Endothelial cell of umbilical vein (primary cell): ENCODE results near the gene NEUROG1. TPM values are rescaled to one million over a fixed set of nuclear protein-coding genes. Genes with fewer than 3 reads are reported as not detected.

Experiments
- BruUV-seq: library from RNA; stranded (reverse); fragments of 400-500 nt; replicated peaks from 2 replicates; lab custom pipeline; 2021; lab: Mats Ljungman, UMichigan
- CTCF ChIA-PET: fragments of 300-600, 350-600 bp; sonication (Branson Sonifier 250); formaldehyde crosslinking; loops from one replicate; lab custom pipeline; 2021; ENCODE audit warnings: antibody characterized with exemption, inconsistent platforms; lab: Charles Lee
- POLR2A ChIA-PET: fragments of 300-600, 350-600 bp; sonication (Branson Sonifier 250); formaldehyde crosslinking; loops from one replicate; lab custom pipeline; 2021; ENCODE audit warnings: antibody characterized with exemption, inconsistent platforms; lab: Charles Lee
- DNase-seq: peaks from one replicate; pipeline ENCODE4 v3.0.0-alpha.2; 2011; ENCODE audit warnings: low read depth, low spot score
- FAIRE-seq: peaks from 2 replicates; lab custom pipeline; 2011; peaks lifted over from hg19 to GRCh38; lab: Jason Lieb, UNC
- H2AFZ ChIP-seq: 2 replicates; pipeline ENCODE4 v1.6.0; 2012; ENCODE audit warnings: low read depth, low read length, control low read depth, inconsistent platforms
- H3K27ac ChIP-seq: 2 replicates; pipeline ENCODE4 v1.5.1; 2011; ENCODE audit warnings: low read depth, mild to moderate bottlenecking, control low read depth, low read length, moderate library complexity; ENCODE audit not compliant: insufficient read depth
- H3K27me3 ChIP-seq, 2 experiments: 2 replicates each; pipeline versions ENCODE4 v1.6.0 to v1.6.1; 2011; ENCODE audit warnings: low read length in 2 of 2, mixed read lengths in 1 of 2; ENCODE audit not compliant: control insufficient read depth in 2 of 2, insufficient read depth in 2 of 2
- H3K36me3 ChIP-seq, 2 experiments: 2 replicates in 1 of 2; 3 replicates in 1 of 2; pipeline ENCODE4 v1.5.1; 2011; ENCODE audit warnings: low read length in 2 of 2, mild to moderate bottlenecking in 1 of 2, moderate library complexity in 1 of 2; ENCODE audit not compliant: control insufficient read depth in 2 of 2, insufficient read depth in 2 of 2; ENCODE audit errors: extremely low read depth in 1 of 2
- H3K4me1 ChIP-seq: 3 replicates; pipeline ENCODE4 v1.5.1; 2011; ENCODE audit warnings: mild to moderate bottlenecking, low read length; ENCODE audit not compliant: control insufficient read depth, insufficient read depth; ENCODE audit errors: extremely low read depth
- H3K4me2 ChIP-seq: 2 replicates; pipeline ENCODE4 v1.6.1; 2011; ENCODE audit warnings: low read length, control low read depth, mixed read lengths; ENCODE audit not compliant: insufficient read depth
- H3K4me3 ChIP-seq, 3 experiments: fragments of 200-600 bp in 1 of 3; sonication (generic), shearing (Covaris generic) in 1 of 3; replicated peaks in 1 of 3; 2 replicates each; pipeline ENCODE4 v1.5.1; 2011 to 2016; ENCODE audit warnings: control low read depth in 3 of 3, low read length in 3 of 3, mild to moderate bottlenecking in 2 of 3, inconsistent platforms in 1 of 3, low read depth in 1 of 3, moderate library complexity in 1 of 3; ENCODE audit not compliant: insufficient read depth in 1 of 3
- H3K79me2 ChIP-seq: 2 replicates; pipeline ENCODE4 v1.6.0; 2012; ENCODE audit warnings: low read length, inconsistent platforms; ENCODE audit not compliant: control insufficient read depth, insufficient read depth
- H3K9ac ChIP-seq: replicated peaks from 2 replicates; pipeline ENCODE3; 2011; ENCODE audit warnings: low read length, control low read depth; ENCODE audit not compliant: insufficient read depth; ENCODE audit errors: extremely low read depth
- H3K9me1 ChIP-seq: replicated peaks from 3 replicates; pipeline ENCODE4 v1.6.0; 2011; ENCODE audit warnings: mild to moderate bottlenecking, low read length; ENCODE audit not compliant: control insufficient read depth, insufficient read depth; ENCODE audit errors: extremely low read depth
- H3K9me3 ChIP-seq: replicated peaks from 2 replicates; pipeline ENCODE4 v1.5.1; 2012; ENCODE audit warnings: low read length, inconsistent platforms; ENCODE audit not compliant: control insufficient read depth, insufficient read depth
- H4K20me1 ChIP-seq: replicated peaks from 2 replicates; pipeline ENCODE3; 2011; ENCODE audit warnings: mild to moderate bottlenecking, low read length; ENCODE audit not compliant: control insufficient read depth, insufficient read depth; ENCODE audit errors: extremely low read depth
- CTCF ChIP-seq, 2 donors: IDR thresholded peaks; 1 replicate in 1 of 2; 2 replicates in 1 of 2; pipeline ENCODE4 v1.5.1; 2011; ENCODE audit warnings: low read length in 2 of 2, mild to moderate bottlenecking in 2 of 2, moderate library complexity in 2 of 2, control low read depth in 1 of 2, inconsistent platforms in 1 of 2, low read depth in 1 of 2; ENCODE audit not compliant: insufficient read depth in 1 of 2; ENCODE audit errors: extremely low read depth in 1 of 2
- EZH2 ChIP-seq: IDR thresholded peaks from 2 replicates; pipeline ENCODE4 v1.6.1; 2012; ENCODE audit warnings: borderline replicate concordance, low read depth, mild to moderate bottlenecking, moderate library complexity, low read length, inconsistent platforms; ENCODE audit not compliant: severe bottlenecking
- FOS ChIP-seq: IDR thresholded peaks from 2 replicates; pipeline ENCODE4 v1.6.1; 2011; ENCODE audit warnings: mild to moderate bottlenecking, low read length, moderate library complexity, borderline replicate concordance; ENCODE audit not compliant: insufficient read depth
- GATA2 ChIP-seq: IDR thresholded peaks from 2 replicates; pipeline ENCODE4 v1.7.0; 2011; ENCODE audit warnings: low read depth, mild to moderate bottlenecking, moderate library complexity, mixed read lengths, low read length; ENCODE audit not compliant: insufficient read length, insufficient read depth
- JUN ChIP-seq: IDR thresholded peaks from 2 replicates; pipeline ENCODE4 v1.6.1; 2011; ENCODE audit warnings: borderline replicate concordance, low read depth; ENCODE audit not compliant: insufficient read length, insufficient read depth
- MAX ChIP-seq: IDR thresholded peaks from 2 replicates; pipeline ENCODE4 v1.6.1; 2011; ENCODE audit not compliant: insufficient read depth, insufficient read length
- MYC ChIP-seq: IDR thresholded peaks from one replicate; pipeline ENCODE4 v1.6.1; 2011; ENCODE audit warnings: mild to moderate bottlenecking, low read depth, low read length
- POLR2A ChIP-seq: IDR thresholded peaks from 2 replicates; pipeline ENCODE4 v1.6.1; 2012; ENCODE audit warnings: low read depth, mild to moderate bottlenecking, control low read depth, low read length
- POLR2AphosphoS5 ChIP-seq: IDR thresholded peaks from 2 replicates; pipeline ENCODE4 v1.6.1; 2012; ENCODE audit warnings: low read depth, mild to moderate bottlenecking, control low read depth, low read length, moderate library complexity; ENCODE audit not compliant: insufficient read depth
- dilution Hi-C: fragments of 300-500 bp; cut with MboI; formaldehyde crosslinking; loops from one replicate; pipeline ENCODE4 v1.15.0; 2019; ENCODE audit warnings: low sequenced_read_pairs; ENCODE audit not compliant: extremely low pct_ligation_motif_present
- intact Hi-C: fragments of 100-400 bp; cut with micrococcal nuclease; formaldehyde crosslinking; loops from one replicate; pipeline ENCODE4 v1.10.0; 2022
- polyA plus RNA-seq, 4 experiments: library from polyadenylated mRNA; depleted of rRNA in 3 of 4; stranded (reverse) in 3 of 4; unstranded in 1 of 4; fragments of >200 nt; gene quantifications; 2 replicates each; pipeline versions ENCODE4 v1.2.1 to v1.2.3, GENCODE V29; 2011 to 2012; ENCODE audit warnings: missing spikeins in 1 of 4
- total RNA-seq: library from RNA; stranded (reverse); gene quantifications from 2 replicates; pipeline ENCODE4 v1.2.3, GENCODE V29; 2021

NEUROG1 gene
- total and polyA plus RNA-seq, 2 donors (not counting 3 experiments of a cell fraction or from before 2014, with no cell fraction given) = not detected

DNA sequence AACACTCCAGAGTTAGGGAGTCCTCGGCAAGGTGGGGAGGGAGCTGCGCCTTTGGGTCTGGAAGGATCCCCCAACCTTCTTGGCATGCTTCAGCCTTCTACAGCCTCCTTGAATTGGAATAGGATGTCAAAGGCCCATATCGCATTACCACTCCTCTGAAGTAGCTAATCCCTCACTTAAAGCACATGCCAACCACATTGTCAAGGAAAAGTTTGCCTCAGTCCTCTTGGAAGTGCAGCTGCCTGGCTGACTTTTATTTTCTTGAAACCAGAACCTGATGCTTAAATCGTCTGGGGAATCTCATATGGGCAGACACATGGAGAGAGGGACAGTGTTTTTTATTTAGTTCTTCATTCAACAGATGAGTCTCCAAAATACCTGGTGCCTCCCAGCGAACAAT lies 28.6 kb upstream of the NEUROG1 start:
- ChIA-PET POLR2A (no interaction called here), CTCF (interaction anchor here (4.3 to 14.3 kb wide), 3 partner anchors 12 to 99 kb away, joined by 34 to 664 read pairs (median 149); partner anchors contain the start of gene CXCL14)
- H3K79me2 ChIP-seq = no peaks in the 10 kb centered on the region
- no peaks in the 10 kb centered on the region for H3K9me1 ChIP-seq
- H3K36me3 ChIP-seq = no peaks in the 10 kb centered on the region
- peaks cover 8 to 11% of the 10 kb centered on the region in 2 experiments for H3K27me3 ChIP-seq
- H3K9me3 ChIP-seq = no peaks in the 10 kb centered on the region
- no peak for FAIRE-seq
- intact Hi-C loops = no loop called here
- H3K4me1 ChIP-seq = no peaks in the 10 kb centered on the region
- H3K9ac ChIP-seq = no peak overlapping the region
- TF ChIP-seq FOS (no peak), POLR2A (no peak), GATA2 (no peak), MAX (no peak), EZH2 (no peak)
- H3K27ac ChIP-seq = no peak overlapping the region
- no peak overlapping the region for H2AFZ ChIP-seq
- H3K4me3 ChIP-seq = no peak overlapping the region
- no peak overlapping the region for H3K4me2 ChIP-seq
- no peaks in the 10 kb centered on the region for H4K20me1 ChIP-seq
- dilution Hi-C loops = loop anchor here (25.0 kb wide), 1 partner anchor 102 kb away; the partner anchor contains the start of gene TIFAB
- no TSS peak for BruUV-seq
- DNase-seq = no peak

DNA sequence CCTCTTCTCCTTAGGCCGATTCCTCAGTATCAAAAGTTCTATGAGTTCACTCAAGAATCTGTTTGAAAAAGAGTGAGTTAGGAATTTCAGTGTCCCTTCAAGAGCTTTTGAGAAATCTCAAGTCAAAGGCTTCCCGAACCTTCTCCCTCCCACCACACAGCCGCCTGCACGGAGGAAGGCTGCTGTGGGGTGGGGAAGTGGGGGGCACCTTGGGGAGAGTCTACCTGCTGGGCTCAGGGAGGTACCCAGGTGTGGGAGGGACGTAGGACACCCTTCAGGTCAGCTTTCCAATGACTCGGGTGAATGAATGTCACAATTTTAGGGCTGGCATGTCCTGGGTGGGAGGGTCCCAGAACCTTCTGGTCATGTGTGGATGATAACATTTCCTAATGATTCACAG lies 25.5 kb upstream of the NEUROG1 start:
- Histone ChIP-seq H3K9ac (no peak overlapping the region), H3K9me1 (no peaks in the 10 kb centered on the region), H3K4me2 (no peak overlapping the region), H2AFZ (no peak overlapping the region), H4K20me1 (no peaks in the 10 kb centered on the region), H3K79me2 (no peaks in the 10 kb centered on the region), H3K9me3 (no peaks in the 10 kb centered on the region), H3K36me3 (no peaks in the 10 kb centered on the region), H3K4me3 (no peak overlapping the region), H3K27ac (no peak overlapping the region), H3K4me1 (no peaks in the 10 kb centered on the region), H3K27me3 (peaks cover 10 to 18% of the 10 kb centered on the region in 2 experiments)
- dilution Hi-C loops = loop anchor here (25.0 kb wide), 1 partner anchor 99 kb away; the partner anchor contains the start of gene TIFAB
- no peak for TF ChIP-seq MYC
- no peak for TF ChIP-seq GATA2
- no peak for TF ChIP-seq FOS
- TF ChIP-seq MAX = no peak
- TF ChIP-seq POLR2AphosphoS5 = no peak
- no peak for TF ChIP-seq EZH2
- no peak for TF ChIP-seq JUN
- no peak for TF ChIP-seq POLR2A
- TF ChIP-seq CTCF (IDR thresholded peaks at IDR 0.05; ENCODE audit: extremely low read depth in 1 of 2, insufficient read depth in 1 of 2, low read depth in 1 of 2, low read length in 2 of 2) = no peak
- DNase-seq (no peak), FAIRE-seq (no peak)
- CTCF ChIA-PET = interaction anchor here (0.6 to 14.3 kb wide), 41 partner anchors 10 to 1600 kb away, joined by 3 to 664 read pairs (median 4); partner anchors contain the start of genes CXCL14 and SLC25A48
- POLR2A ChIA-PET = interaction anchor here (0.6 kb wide), 1 partner anchor 493 kb away, joined by 3 read pairs; no protein-coding TSS in a partner anchor
- no TSS peak for BruUV-seq
- intact Hi-C loops = loop anchor here (1.0 kb wide), 1 partner anchor 269 kb away; no protein-coding TSS in a partner anchor
